SK-N-SH (cell line): ENCODE results near the gene KIAA2012. TPM values are rescaled to one million over a fixed set of nuclear protein-coding genes. Genes with fewer than 3 reads are reported as not detected.

ENCODE experiments used
- CTCF ChIA-PET: fragments of 300-600, 350-600 bp; formaldehyde crosslinking; extraction: SDS; loops from one replicate; lab custom pipeline; 2021; lab: Yijun Ruan, JAX
- POLR2A ChIA-PET: fragments of 350-600 bp; sonication (Branson Sonifier 250); formaldehyde crosslinking; extraction: SDS; loops from one replicate; lab custom pipeline; 2020; ENCODE audit warnings: antibody characterized with exemption, inconsistent platforms; lab: Yijun Ruan, JAX
- DNase-seq: peaks from one replicate; pipeline ENCODE4 v3.0.0; 2012
- H2AFZ ChIP-seq: fragments of 200-600 bp; sonication (generic); 2 replicates; pipeline ENCODE4 v1.8.1; 2016; ENCODE audit warnings: antibody characterized with exemption, mild to moderate bottlenecking, low read depth
- H3F3A ChIP-seq: fragments of 200-600 bp; sonication (generic); replicated peaks from 2 replicates; pipeline ENCODE3; 2016; ENCODE audit warnings: antibody characterized with exemption, mild to moderate bottlenecking; ENCODE audit not compliant: insufficient read depth
- H3K27ac ChIP-seq, 2 experiments: fragments of 200-500 bp in 1 of 2; fragments of 200-600 bp in 1 of 2; sonication (Bioruptor generic) in 1 of 2; sonication (generic), shearing (Covaris generic) in 1 of 2; 2 replicates each; pipeline versions ENCODE4 v1.5.1 to v1.6.1; 2014 to 2016; ENCODE audit warnings: low read depth in 2 of 2, inconsistent platforms in 1 of 2, low read length in 1 of 2, mild to moderate bottlenecking in 1 of 2, mixed read lengths in 1 of 2
- H3K27me3 ChIP-seq: fragments of 200-600 bp; sonication (generic), shearing (Covaris generic); 2 replicates; pipeline ENCODE4 v1.6.1; 2016; ENCODE audit warnings: mixed run types; ENCODE audit not compliant: insufficient read depth
- H3K36me3 ChIP-seq, 2 experiments: fragments of 200-500 bp in 1 of 2; fragments of 200-600 bp in 1 of 2; sonication (Bioruptor generic) in 1 of 2; sonication (generic) in 1 of 2; replicated peaks in 1 of 2; 2 replicates each; pipeline versions ENCODE3 to v1.5.1; 2014 to 2016; ENCODE audit warnings: low read length in 1 of 2, mild to moderate bottlenecking in 1 of 2; ENCODE audit not compliant: insufficient read depth in 2 of 2, control insufficient read depth in 1 of 2
- H3K4me1 ChIP-seq, 2 experiments: fragments of 200-500 bp in 1 of 2; fragments of 200-600 bp in 1 of 2; sonication (Bioruptor generic) in 1 of 2; sonication (generic), shearing (Covaris generic) in 1 of 2; 2 replicates each; pipeline versions ENCODE4 v1.5.1 to v1.6.1; 2014 to 2016; ENCODE audit warnings: low read depth in 1 of 2, low read length in 1 of 2, mixed run types in 1 of 2; ENCODE audit not compliant: insufficient read depth in 2 of 2, control insufficient read depth in 1 of 2
- H3K4me2 ChIP-seq: fragments of 200-600 bp; sonication (generic), shearing (Covaris generic); 2 replicates; pipeline ENCODE4 v1.6.1; 2017; ENCODE audit warnings: mixed run types
- H3K4me3 ChIP-seq, 2 experiments: fragments of 200-500 bp in 1 of 2; fragments of 200-600 bp in 1 of 2; sonication (Bioruptor generic) in 1 of 2; sonication (generic), shearing (Covaris generic) in 1 of 2; 2 replicates each; pipeline versions ENCODE4 v1.5.1 to v1.8.1; 2014 to 2016; ENCODE audit warnings: low read depth in 2 of 2, inconsistent platforms in 1 of 2, low read length in 1 of 2, mild to moderate bottlenecking in 1 of 2, mixed read lengths in 1 of 2, moderate library complexity in 1 of 2
- H3K79me2 ChIP-seq: fragments of 200-600 bp; sonication (generic); 2 replicates; pipeline ENCODE4 v1.8.1; 2017; ENCODE audit warnings: mild to moderate bottlenecking; ENCODE audit not compliant: insufficient read depth
- H3K9ac ChIP-seq: fragments of 200-600 bp; sonication (generic); 2 replicates; pipeline ENCODE4 v1.6.1; 2017; ENCODE audit warnings: mixed run types
- H3K9me2 ChIP-seq: fragments of 200-600 bp; sonication (generic); 2 replicates; pipeline ENCODE4 v1.6.1; 2017; ENCODE audit warnings: mixed run types
- H3K9me3 ChIP-seq: fragments of 200-600 bp; sonication (generic); 2 replicates; pipeline ENCODE4 v1.6.1; 2017; ENCODE audit warnings: mixed run types, mild to moderate bottlenecking, moderate library complexity
- H4K20me1 ChIP-seq: fragments of 200-600 bp; sonication (generic); 2 replicates; pipeline ENCODE4 v1.6.1; 2017; ENCODE audit warnings: mild to moderate bottlenecking, mixed run types; ENCODE audit not compliant: insufficient read depth
- CHD2 ChIP-seq: fragments of 150-350 bp; IDR thresholded peaks from 2 replicates; pipeline ENCODE4 v1.6.1; 2018; ENCODE audit warnings: low read length; ENCODE audit not compliant: partially characterized antibody
- ELF1 ChIP-seq: IDR thresholded peaks from 2 replicates; pipeline ENCODE4 v1.4.0; 2012
- EP300 ChIP-seq, 2 experiments: IDR thresholded peaks; 2 replicates each; pipeline versions ENCODE4 v1.4.0 to v1.6.1; 2012; ENCODE audit warnings: borderline replicate concordance in 1 of 2, low read depth in 1 of 2, low read length in 1 of 2
- EZH2phosphoT487 ChIP-seq: fragments of 200-600 bp; sonication (generic); IDR thresholded peaks from 2 replicates; pipeline ENCODE4 v1.6.1; 2017; ENCODE audit warnings: low read depth, mixed run types, mild to moderate bottlenecking, antibody characterized with exemption, moderate library complexity, borderline replicate concordance
- FOSL2 ChIP-seq: IDR thresholded peaks from 2 replicates; pipeline ENCODE4 v1.4.0; 2012; ENCODE audit warnings: low read depth, mild to moderate bottlenecking, moderate library complexity, borderline replicate concordance
- FOXJ3 ChIP-seq: sonication (generic); formaldehyde crosslinking; IDR thresholded peaks from 2 replicates; pipeline ENCODE4 v1.5.1; 2020; ENCODE audit warnings: mild to moderate bottlenecking, missing genetic modification reagents
- FOXM1 ChIP-seq: IDR thresholded peaks from 2 replicates; pipeline ENCODE4 v1.4.0; 2012; ENCODE audit warnings: low read depth, mild to moderate bottlenecking
- GABPA ChIP-seq: IDR thresholded peaks from 2 replicates; pipeline ENCODE4 v1.4.0; 2012; ENCODE audit warnings: low read depth, mild to moderate bottlenecking
- GATA2 ChIP-seq: sonication (generic); formaldehyde crosslinking; IDR thresholded peaks from 2 replicates; pipeline ENCODE4 v1.5.0; 2020; ENCODE audit warnings: mild to moderate bottlenecking, missing genetic modification reagents
- IRF3 ChIP-seq: fragments of 150-350 bp; IDR thresholded peaks from 2 replicates; pipeline ENCODE4 v1.6.1; 2016; ENCODE audit warnings: mild to moderate bottlenecking, low read depth, low read length
- JUND ChIP-seq: IDR thresholded peaks from 2 replicates; pipeline ENCODE4 v1.4.0; 2012
- POLR2AphosphoS5 ChIP-seq: IDR thresholded peaks from 2 replicates; pipeline ENCODE4 v1.6.1; 2012; ENCODE audit warnings: low read depth, low read length
- RAD21 ChIP-seq: IDR thresholded peaks from 2 replicates; pipeline ENCODE4 v1.6.1; 2012; ENCODE audit warnings: mild to moderate bottlenecking, low read length
- RCOR1 ChIP-seq: fragments of 150-350 bp; IDR thresholded peaks from 2 replicates; pipeline ENCODE4 v1.6.1; 2017; ENCODE audit warnings: antibody characterized with exemption, low read length
- REST ChIP-seq: IDR thresholded peaks from 2 replicates; pipeline ENCODE4 v1.6.1; 2012; ENCODE audit warnings: mild to moderate bottlenecking, low read depth, low read length, moderate library complexity
- RFX5 ChIP-seq: IDR thresholded peaks from 2 replicates; pipeline ENCODE4 v1.6.1; 2012; ENCODE audit warnings: mild to moderate bottlenecking, improper control_type of control experiment, low read length
- RXRA ChIP-seq: IDR thresholded peaks from 2 replicates; pipeline ENCODE4 v1.4.0; 2012; ENCODE audit warnings: low read depth, mild to moderate bottlenecking, borderline replicate concordance
- SMC3 ChIP-seq: IDR thresholded peaks from 2 replicates; pipeline ENCODE4 v1.6.1; 2012; ENCODE audit warnings: low read depth, low read length, improper control_type of control experiment
- TCF12 ChIP-seq: IDR thresholded peaks from 2 replicates; pipeline ENCODE4 v1.4.0; 2012
- TEAD4 ChIP-seq: IDR thresholded peaks from 2 replicates; pipeline ENCODE4 v1.4.0; 2012; ENCODE audit warnings: mild to moderate bottlenecking, borderline replicate concordance; ENCODE audit not compliant: insufficient read depth
- YY1 ChIP-seq: IDR thresholded peaks from 2 replicates; pipeline ENCODE4 v1.4.0; 2012; ENCODE audit warnings: low read depth, mild to moderate bottlenecking
- WGBS: methylation state at CpG from one replicate; pipeline ENCODE4 v1.1.6; 2017; ENCODE audit warnings: low lambda C conversion rate; 5-methylcytosine and 5-hydroxymethylcytosine counted together
- polyA plus RNA-seq, 3 experiments: library from polyadenylated mRNA; depleted of rRNA; stranded (reverse); fragments of >200 nt; gene quantifications; 2 replicates each; pipeline ENCODE4 v1.2.3, GENCODE V29; 2012

KIAA2012 gene
- polyA plus RNA-seq, 1 of the 3 experiments (the other 2 are of a cell fraction), result 0.07 TPM

- H3K79me2 ChIP-seq, result no peaks in the 10 kb centered on the region
- ChIA-PET POLR2A (no interaction called here), CTCF (interaction anchor here (1.4 kb wide), 1 partner anchor 8 kb away, joined by 8 read pairs; no protein-coding TSS in a partner anchor)
- WGBS, result 92% methylated on average over 4 of the region's 4 CpGs
- no peaks in the 10 kb centered on the region for H4K20me1 ChIP-seq
- peaks cover 0 to 17% of the 10 kb centered on the region in 2 experiments; a peak in 3 of 4 replicates for H3K4me1 ChIP-seq
- H3F3A ChIP-seq, result peaks cover 24% of the 10 kb centered on the region
- no peaks in the 10 kb centered on the region for H3K27me3 ChIP-seq
- H3K27ac ChIP-seq, result peak overlapping the region; percentile 8 to 58; a peak in 3 of 4 replicates
- DNase-seq, result no peak
- H3K4me3 ChIP-seq, result no peak overlapping the region
- H2AFZ ChIP-seq, result no peak overlapping the region
- no peaks in the 10 kb centered on the region for H3K9me3 ChIP-seq
- H3K4me2 ChIP-seq, result no peak overlapping the region; the same call in 1 of the 2 replicates
- no peak overlapping the region for H3K9ac ChIP-seq
- TF ChIP-seq REST (no peak), GABPA (no peak), CHD2 (no peak), TCF12 (no peak), FOSL2 (no peak), EZH2phosphoT487 (no peak), IRF3 (no peak), EP300 (IDR thresholded peaks at IDR 0.05; ENCODE audit: borderline replicate concordance in 1 of 2, low read depth in 1 of 2, low read length in 1 of 2) (no peak), FOXJ3 (CRISPR knock-in tag) (no peak), SMC3 (no peak), FOXM1 (no peak)
- H3K9me2 ChIP-seq, result no peaks in the 10 kb centered on the region
- no peaks in the 10 kb centered on the region for H3K36me3 ChIP-seq
Measured at GRCh38 chr2:202186641-202187202, 113.7 kb downstream of the KIAA2012 start.

DNA sequence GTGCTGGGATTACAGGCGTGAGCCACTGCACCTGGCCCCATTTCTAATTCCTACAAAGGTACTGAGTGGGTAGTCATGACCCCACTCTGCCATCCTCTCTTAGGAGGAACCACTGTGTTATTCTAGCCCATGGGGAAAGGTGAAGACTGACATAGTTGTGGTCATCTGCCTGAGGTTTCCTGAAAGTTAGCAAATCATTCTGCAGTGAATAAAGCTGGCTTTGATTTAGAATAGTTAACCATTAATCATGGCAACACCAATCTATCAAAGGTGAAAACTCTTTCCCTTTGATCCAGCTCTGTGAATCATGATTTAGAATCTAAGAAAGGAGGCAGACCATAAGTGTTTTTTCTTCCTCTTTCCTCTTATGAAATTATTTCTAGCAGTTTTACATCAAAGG lies 114.5 kb downstream of the KIAA2012 start:
- WGBS, result 100% methylated on average over 1 of the region's 1 CpG
- DNase-seq, result no peak
- Histone ChIP-seq H3K36me3 (no peaks in the 10 kb centered on the region), H3K9ac (no peak overlapping the region), H3K27me3 (no peaks in the 10 kb centered on the region), H3K4me1 (peaks cover 0 to 17% of the 10 kb centered on the region in 2 experiments; a peak in 3 of 4 replicates), H3K4me3 (no peak overlapping the region), H4K20me1 (no peaks in the 10 kb centered on the region), H3K9me3 (no peaks in the 10 kb centered on the region), H2AFZ (no peak overlapping the region), H3K27ac (no peak overlapping the region), H3K79me2 (no peaks in the 10 kb centered on the region), H3K4me2 (no peak overlapping the region), H3F3A (peaks cover 24% of the 10 kb centered on the region), H3K9me2 (no peaks in the 10 kb centered on the region)
- ChIA-PET CTCF (interaction anchor here (1.4 kb wide), 1 partner anchor 9 kb away, joined by 8 read pairs; no protein-coding TSS in a partner anchor), POLR2A (no interaction called here)
- no peak for TF ChIP-seq TEAD4
- no peak for TF ChIP-seq TCF12
- TF ChIP-seq JUND, result no peak
- TF ChIP-seq EP300 (IDR thresholded peaks at IDR 0.05; ENCODE audit: borderline replicate concordance in 1 of 2, low read depth in 1 of 2, low read length in 1 of 2), result no peak
- TF ChIP-seq RFX5, result no peak
- TF ChIP-seq RAD21, result no peak
- no peak for TF ChIP-seq GATA2 (CRISPR knock-in tag)
- TF ChIP-seq IRF3, result no peak
- no peak for TF ChIP-seq YY1
- TF ChIP-seq SMC3, result no peak
- no peak for TF ChIP-seq POLR2AphosphoS5
- TF ChIP-seq ELF1, result no peak
- TF ChIP-seq RXRA, result no peak
- no peak for TF ChIP-seq RCOR1
